H9 (cell line): ENCODE measurements around the gene APOC1. TPM values are rescaled to one million over a fixed set of nuclear protein-coding genes. Genes with fewer than 3 reads are reported as not detected.

Experiments
- DNase-seq: peaks from one replicate; pipeline ENCODE4 v3.0.0-alpha.2; 2017
- H2AFZ ChIP-seq: one replicate; pipeline ENCODE4 v1.6.1; 2013; ENCODE audit warnings: mild to moderate bottlenecking, low read length, control low read depth, moderate library complexity
- H2AK5ac ChIP-seq: 2 replicates; pipeline ENCODE4 v1.6.1; 2013; ENCODE audit warnings: low read length, control low read depth, mixed read lengths; ENCODE audit not compliant: insufficient read length
- H2BK120ac ChIP-seq: one replicate; pipeline ENCODE4 v1.6.1; 2013; ENCODE audit warnings: low read depth, mild to moderate bottlenecking, low read length, control low read depth, inconsistent platforms; ENCODE audit not compliant: poor library complexity, severe bottlenecking
- H2BK12ac ChIP-seq: 2 replicates; pipeline ENCODE4 v1.6.1; 2013; ENCODE audit warnings: low read length, control low read depth, mixed read lengths, low read depth; ENCODE audit not compliant: insufficient read length
- H2BK15ac ChIP-seq: 2 replicates; pipeline ENCODE4 v1.6.1; 2013; ENCODE audit warnings: low read depth, low read length, control low read depth
- H2BK20ac ChIP-seq: one replicate; pipeline ENCODE4 v1.6.1; 2013; ENCODE audit warnings: low read depth, mild to moderate bottlenecking, low read length, control low read depth, inconsistent platforms; ENCODE audit not compliant: poor library complexity, severe bottlenecking
- H2BK5ac ChIP-seq: 2 replicates; pipeline ENCODE4 v1.6.1; 2013; ENCODE audit warnings: low read length, control low read depth, mixed read lengths; ENCODE audit not compliant: insufficient read length
- H3K14ac ChIP-seq: 2 replicates; pipeline ENCODE4 v1.6.1; 2013; ENCODE audit warnings: low read length, control low read depth; ENCODE audit not compliant: insufficient read depth
- H3K18ac ChIP-seq: 2 replicates; pipeline ENCODE4 v1.6.1; 2013; ENCODE audit warnings: low read depth, mild to moderate bottlenecking, mixed read lengths, low read length, control low read depth; ENCODE audit not compliant: insufficient read length
- H3K23ac ChIP-seq: 2 replicates; pipeline ENCODE4 v1.6.1; 2013; ENCODE audit warnings: low read length, control low read depth, mixed read lengths, low read depth; ENCODE audit not compliant: insufficient read length
- H3K23me2 ChIP-seq: 2 replicates; pipeline ENCODE4 v1.6.1; 2013; ENCODE audit warnings: low read depth, mild to moderate bottlenecking, mixed read lengths, low read length, control low read depth; ENCODE audit not compliant: insufficient read length, poor library complexity, severe bottlenecking
- H3K27ac ChIP-seq: 2 replicates; pipeline ENCODE4 v1.5.1; 2013; ENCODE audit warnings: low read length, control low read depth, mixed read lengths, low read depth; ENCODE audit not compliant: insufficient read length
- H3K27me3 ChIP-seq: 2 replicates; pipeline ENCODE4 v1.6.1; 2013; ENCODE audit warnings: low read length, control low read depth, inconsistent platforms; ENCODE audit not compliant: insufficient read depth
- H3K4ac ChIP-seq: 2 replicates; pipeline ENCODE4 v1.6.1; 2013; ENCODE audit warnings: low read depth, mild to moderate bottlenecking, control low read depth, inconsistent platforms, low read length, moderate library complexity
- H3K4me1 ChIP-seq: 2 replicates; pipeline ENCODE4 v1.6.1; 2013; ENCODE audit warnings: low read length, control low read depth, inconsistent platforms; ENCODE audit not compliant: insufficient read depth
- H3K4me2 ChIP-seq: 2 replicates; pipeline ENCODE4 v1.6.1; 2013; ENCODE audit warnings: low read length, control low read depth, mixed read lengths; ENCODE audit not compliant: insufficient read length, insufficient read depth
- H3K56ac ChIP-seq: 2 replicates; pipeline ENCODE4 v1.6.1; 2013; ENCODE audit warnings: low read depth, mild to moderate bottlenecking, mixed read lengths, low read length, control low read depth; ENCODE audit not compliant: insufficient read length
- H3K79me1 ChIP-seq: 2 replicates; pipeline ENCODE4 v1.6.1; 2013; ENCODE audit warnings: low read depth, mild to moderate bottlenecking, moderate library complexity, low read length, control low read depth, inconsistent platforms; ENCODE audit not compliant: insufficient read depth, poor library complexity, severe bottlenecking
- H3K79me2 ChIP-seq: 2 replicates; pipeline ENCODE4 v1.6.1; 2013; ENCODE audit warnings: low read length, control low read depth, inconsistent platforms; ENCODE audit not compliant: insufficient read depth
- H3K9ac ChIP-seq: 2 replicates; pipeline ENCODE4 v1.6.1; 2013; ENCODE audit warnings: low read length, control low read depth, mixed read lengths; ENCODE audit not compliant: insufficient read length; ENCODE audit errors: extremely low read depth
- H3K9me3 ChIP-seq: one replicate; pipeline ENCODE4 v1.6.1; 2013; ENCODE audit warnings: low read depth, low read length, inconsistent platforms; ENCODE audit not compliant: control insufficient read depth
- H3T11ph ChIP-seq: one replicate; pipeline ENCODE4 v1.6.1; 2013; ENCODE audit warnings: mild to moderate bottlenecking, low read length, control low read depth, inconsistent platforms
- H4K20me1 ChIP-seq: one replicate; pipeline ENCODE4 v1.6.1; 2013; ENCODE audit not compliant: control insufficient read depth, insufficient read length, insufficient read depth
- H4K5ac ChIP-seq: 2 replicates; pipeline ENCODE4 v1.6.1; 2013; ENCODE audit warnings: low read depth, mild to moderate bottlenecking, mixed read lengths, low read length, control low read depth; ENCODE audit not compliant: insufficient read length
- H4K8ac ChIP-seq: replicated peaks from 2 replicates; pipeline ENCODE4 v1.6.1; 2013; ENCODE audit warnings: low read length, control low read depth, mixed read lengths, low read depth; ENCODE audit not compliant: insufficient read length
- H4K91ac ChIP-seq: 2 replicates; pipeline ENCODE4 v1.6.1; 2013; ENCODE audit warnings: low read depth, mild to moderate bottlenecking, moderate library complexity, mixed read lengths, low read length, control low read depth; ENCODE audit not compliant: insufficient read length
- H3K27ac Mint-ChIP-seq, 3 experiments: 2 replicates in 2 of 3; 3 replicates in 1 of 3; pipeline ENCODE4 v1.8.0; 2020 to 2021; ENCODE audit warnings: mixed read lengths in 3 of 3, mild to moderate bottlenecking in 1 of 3, moderate library complexity in 1 of 3
- H3K27me3 Mint-ChIP-seq: 2 replicates; pipeline ENCODE4 v1.8.0; 2021; ENCODE audit warnings: low read depth, mild to moderate bottlenecking, moderate library complexity, mixed read lengths
- H3K36me3 Mint-ChIP-seq, 3 experiments: 2 replicates in 2 of 3; 3 replicates in 1 of 3; pipeline ENCODE4 v1.8.0; 2020 to 2021; ENCODE audit warnings: low read depth in 3 of 3, mixed read lengths in 3 of 3; ENCODE audit not compliant: insufficient read depth in 1 of 3
- H3K4me1 Mint-ChIP-seq, 2 experiments: 2 replicates each; pipeline ENCODE4 v1.8.0; 2020; ENCODE audit warnings: mixed read lengths in 2 of 2
- H3K4me3 Mint-ChIP-seq, 2 experiments: 2 replicates in 1 of 2; 3 replicates in 1 of 2; pipeline ENCODE4 v1.8.0; 2020 to 2021; ENCODE audit warnings: mild to moderate bottlenecking in 2 of 2, mixed read lengths in 2 of 2, moderate library complexity in 1 of 2
- H3K9me3 Mint-ChIP-seq, 2 experiments: 2 replicates in 1 of 2; 3 replicates in 1 of 2; pipeline ENCODE4 v1.8.0; 2020; ENCODE audit warnings: mild to moderate bottlenecking in 2 of 2, mixed read lengths in 2 of 2, moderate library complexity in 1 of 2
- WGBS: extraction: QIAGEN DNeasy Blood & Tissue Kit; methylation state at CpG from one replicate; pipeline ENCODE4 v1.1.7; 2013; ENCODE audit warnings: missing lambda C conversion rate, low lambda C conversion rate, mixed read lengths; ENCODE audit not compliant: insufficient read length; ENCODE audit errors: extremely low coverage; 5-methylcytosine and 5-hydroxymethylcytosine counted together
- total RNA-seq: library from RNA; stranded (reverse); gene quantifications from 2 replicates; pipeline ENCODE4 v1.2.1, GENCODE V29; 2021
- TF ChIP-seq, protein P1 (sequence below): fragments of 200-600 bp; sonication (generic); conservative IDR thresholded peaks from 3 replicates; pipeline ENCODE4 v1.8.0; 2021; ENCODE audit warnings: antibody characterized with exemption, mild to moderate bottlenecking

APOC1 gene
- total RNA-seq, 1 experiment from 2014 or later, result 78.1 TPM

- Histone ChIP-seq H3K14ac (no peak overlapping the region), H3K79me1 (no peaks in the 10 kb centered on the region), H4K91ac (no peak overlapping the region), H3K4me1 (no peaks in the 10 kb centered on the region; the same call in 1 of the 2 replicates), H3K18ac (no peak overlapping the region), H3K4me2 (no peak overlapping the region), H3K27ac (no peak overlapping the region), H3T11ph (no peak overlapping the region), H4K8ac (no peak overlapping the region), H2AFZ (no peak overlapping the region), H4K5ac (no peak overlapping the region), H2BK120ac (no peak overlapping the region), H3K27me3 (no peaks in the 10 kb centered on the region), H3K4ac (no peak overlapping the region), H2BK5ac (no peak overlapping the region), H3K23me2 (no peaks in the 10 kb centered on the region), H2AK5ac (no peak overlapping the region), H3K9ac (no peak overlapping the region), H3K9me3 (no peaks in the 10 kb centered on the region), H3K56ac (no peak overlapping the region), H4K20me1 (no peaks in the 10 kb centered on the region), H2BK12ac (no peak overlapping the region), H3K23ac (no peak overlapping the region), H2BK15ac (0 out of 2 replicates have a peak overlapping the region, but pooled peaks have one; percentile 37), H3K79me2 (no peaks in the 10 kb centered on the region), H2BK20ac (no peak overlapping the region)
- H3K4me1 Mint-ChIP-seq, result peaks cover 14 to 19% of the 10 kb centered on the region in 2 experiments
- peaks cover 2 to 4% (median 4%) of the 10 kb centered on the region in 3 experiments; a peak in 4 of 7 replicates for H3K36me3 Mint-ChIP-seq
- TF ChIP-seq, protein P1, sequence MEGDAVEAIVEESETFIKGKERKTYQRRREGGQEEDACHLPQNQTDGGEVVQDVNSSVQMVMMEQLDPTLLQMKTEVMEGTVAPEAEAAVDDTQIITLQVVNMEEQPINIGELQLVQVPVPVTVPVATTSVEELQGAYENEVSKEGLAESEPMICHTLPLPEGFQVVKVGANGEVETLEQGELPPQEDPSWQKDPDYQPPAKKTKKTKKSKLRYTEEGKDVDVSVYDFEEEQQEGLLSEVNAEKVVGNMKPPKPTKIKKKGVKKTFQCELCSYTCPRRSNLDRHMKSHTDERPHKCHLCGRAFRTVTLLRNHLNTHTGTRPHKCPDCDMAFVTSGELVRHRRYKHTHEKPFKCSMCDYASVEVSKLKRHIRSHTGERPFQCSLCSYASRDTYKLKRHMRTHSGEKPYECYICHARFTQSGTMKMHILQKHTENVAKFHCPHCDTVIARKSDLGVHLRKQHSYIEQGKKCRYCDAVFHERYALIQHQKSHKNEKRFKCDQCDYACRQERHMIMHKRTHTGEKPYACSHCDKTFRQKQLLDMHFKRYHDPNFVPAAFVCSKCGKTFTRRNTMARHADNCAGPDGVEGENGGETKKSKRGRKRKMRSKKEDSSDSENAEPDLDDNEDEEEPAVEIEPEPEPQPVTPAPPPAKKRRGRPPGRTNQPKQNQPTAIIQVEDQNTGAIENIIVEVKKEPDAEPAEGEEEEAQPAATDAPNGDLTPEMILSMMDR, result no peak
- H3K27me3 Mint-ChIP-seq, result peaks cover 25% of the 10 kb centered on the region
- no peak overlapping the region for H3K4me3 Mint-ChIP-seq
- WGBS, result no CpG with 5 or more reads among the region's 8 CpGs
- H3K9me3 Mint-ChIP-seq, result peaks cover 0 to 5% of the 10 kb centered on the region in 2 experiments; a peak in 2 of 5 replicates
- DNase-seq, result no peak
- H3K27ac Mint-ChIP-seq, result no peak overlapping the region
These were observed 9.9 kb downstream of the APOC1 start for GRCh38 chr19:44924243-44924725.
